Measurements from ENCODE around the gene ELOVL6. TPM values are rescaled to one million over a fixed set of nuclear protein-coding genes. Genes with fewer than 3 reads are reported as not detected.
"Not testable (repeated sequence)": the region's sequence is repeated elsewhere in the genome, so short reads cannot be mapped to it uniquely, and the experiment has no call there.

The ELOVL6 gene
- total RNA-seq, 2 experiments from 2014 or later: 1.6 to 2.9 TPM

- H3K4me1 Mint-ChIP-seq (ENCODE audit: low read depth): peaks cover 42% of the 10 kb centered on the region
- no peaks in the 10 kb centered on the region for H3K27me3 Mint-ChIP-seq
- Histone ChIP-seq H3K27ac (ENCODE audit: low read depth in 1 of 2, low read length in 2 of 2) (peak overlapping the region; percentile 72 to 80), H3K4me1 (ENCODE audit: insufficient read depth, low read length) (peaks cover 22% of the 10 kb centered on the region), H3K9me3 (ENCODE audit: control insufficient read depth in 1 of 2, insufficient read depth in 1 of 2, low read length in 2 of 2) (no peaks in the 10 kb centered on the region), H3K27me3 (ENCODE audit: control insufficient read depth in 1 of 2, insufficient read depth in 2 of 2, low read length in 2 of 2) (no peaks in the 10 kb centered on the region), H3K36me3 (ENCODE audit: insufficient read depth, low read length) (no peaks in the 10 kb centered on the region), H3K4me3 (ENCODE audit: low read length) (peak overlapping the region; percentile 92)
- peak overlapping the region; percentile 83 for H3K27ac Mint-ChIP-seq
- peak overlapping the region; percentile 96 for H3K4me3 Mint-ChIP-seq
- intact Hi-C loops (cut with DNase I, micrococcal nuclease): loop anchor here in 1 of 2 experiments (5.0 to 10.0 kb wide), 2 partner anchors 381 to 768 kb away; partner anchors contain the start of gene GAR1
- ChIA-PET POLR2A (interaction anchor here (0.7 to 2.2 kb wide), 2 partner anchors 31 to 624 kb away, joined by 3 to 32 read pairs; no protein-coding TSS in a partner anchor), CTCF (no interaction called here)
- no peak for TF ChIP-seq CTCF (IDR thresholded peaks at IDR 0.05)
- peak in 5 of 14 experiments; percentile 1 to 40 (median 26) for DNase-seq
- peaks cover 22% of the 10 kb centered on the region for H3K36me3 Mint-ChIP-seq (ENCODE audit: low read depth)
- H3K9me3 Mint-ChIP-seq: no peaks in the 10 kb centered on the region
- ATAC-seq (ENCODE audit: poor library complexity): no peak
Measured at GRCh38 chr4:110195561-110196205, 2.7 kb downstream of the ELOVL6 start.

- peaks cover 22% of the 10 kb centered on the region for H3K36me3 Mint-ChIP-seq (ENCODE audit: low read depth)
- Histone ChIP-seq H3K27ac (ENCODE audit: low read depth in 1 of 2, low read length in 2 of 2) (peak overlapping the region; percentile 25 to 35), H3K4me1 (ENCODE audit: insufficient read depth, low read length) (peaks cover 21% of the 10 kb centered on the region), H3K4me3 (ENCODE audit: low read length) (no peak overlapping the region), H3K9me3 (ENCODE audit: control insufficient read depth in 1 of 2, insufficient read depth in 1 of 2, low read length in 2 of 2) (no peaks in the 10 kb centered on the region), H3K36me3 (ENCODE audit: insufficient read depth, low read length) (no peaks in the 10 kb centered on the region), H3K27me3 (ENCODE audit: control insufficient read depth in 1 of 2, insufficient read depth in 2 of 2, low read length in 2 of 2) (no peaks in the 10 kb centered on the region)
- TF ChIP-seq CTCF (IDR thresholded peaks at IDR 0.05): no peak
- no peaks in the 10 kb centered on the region for H3K9me3 Mint-ChIP-seq
- POLR2A ChIA-PET: interaction anchor here (1.0 to 2.2 kb wide), 3 partner anchors 9 to 29 kb away, joined by 3 to 13 read pairs (median 3); no protein-coding TSS in a partner anchor
- intact Hi-C loops (cut with DNase I, micrococcal nuclease): loop anchor here (1.0 to 10.0 kb wide), 2 partner anchors 29 to 379 kb away; partner anchors contain the start of gene GAR1 (in 1 of the 2)
- H3K27me3 Mint-ChIP-seq: no peaks in the 10 kb centered on the region
- ATAC-seq (ENCODE audit: poor library complexity): peak; percentile 90
- peaks cover 41% of the 10 kb centered on the region for H3K4me1 Mint-ChIP-seq (ENCODE audit: low read depth)
- peak; percentile 53 to 92 (median 68) for DNase-seq
- CTCF ChIA-PET: no interaction called here
- peak overlapping the region; percentile 87 for H3K27ac Mint-ChIP-seq
- H3K4me3 Mint-ChIP-seq: peak overlapping the region; percentile 58
Measured at GRCh38 chr4:110193822-110194761, 4.3 kb downstream of the ELOVL6 start.

- intact Hi-C loops (cut with DNase I, micrococcal nuclease): loop anchor here (1.0 to 10.0 kb wide), 2 partner anchors 28 to 378 kb away; partner anchors contain the start of gene GAR1 (in 1 of the 2)
- H3K9me3 ChIP-seq (ENCODE audit: control insufficient read depth in 1 of 2, insufficient read depth in 1 of 2, low read length in 2 of 2); H3K4me3 Mint-ChIP-seq; DNase-seq; H3K4me3 ChIP-seq (ENCODE audit: low read length); H3K9me3 Mint-ChIP-seq; H3K27ac ChIP-seq (ENCODE audit: low read depth in 1 of 2, low read length in 2 of 2); CTCF ChIA-PET; H3K27me3 ChIP-seq (ENCODE audit: control insufficient read depth in 1 of 2, insufficient read depth in 2 of 2, low read length in 2 of 2); ATAC-seq (ENCODE audit: poor library complexity); H3K36me3 ChIP-seq (ENCODE audit: insufficient read depth, low read length); H3K27me3 Mint-ChIP-seq: not testable (repeated sequence)
- peak overlapping the region; percentile 87 for H3K27ac Mint-ChIP-seq
- H3K4me1 Mint-ChIP-seq (ENCODE audit: low read depth): peaks cover 33% of the 10 kb centered on the region
- POLR2A ChIA-PET: interaction anchor here (1.0 to 2.2 kb wide), 3 partner anchors 9 to 28 kb away, joined by 3 to 13 read pairs (median 3); no protein-coding TSS in a partner anchor
- peaks cover 14% of the 10 kb centered on the region for H3K4me1 ChIP-seq (ENCODE audit: insufficient read depth, low read length)
- H3K36me3 Mint-ChIP-seq (ENCODE audit: low read depth): peaks cover 18% of the 10 kb centered on the region
Measured at GRCh38 chr4:110193287-110193686, 5.1 kb downstream of the ELOVL6 start.
